ENCODE results near the gene SLC17A2.

GRCh38 chr6:25918083-25918683, 12.3 kb downstream of the SLC17A2 start:
- TF ChIP-seq CTCF (conservative IDR thresholded peaks at IDR 0.05; ENCODE audit: low read depth, low read length) (no peak), MAFK (IDR thresholded peaks at IDR 0.05; ENCODE audit: low read depth, low read length) (no peak)

Data from IMR-90 (cell line).